Fibroblast of peridontal ligament (primary cell): Measurements from ENCODE around the gene RNH1.
"Not testable (repeated sequence)": the region's sequence is repeated elsewhere in the genome, so short reads cannot be mapped to it uniquely, and the experiment has no call there.

Source experiments
- DNase-seq: peaks from one replicate; pipeline ENCODE4 v3.0.0-alpha.2; 2010; ENCODE audit errors: extremely low read depth

Gene RNH1

GRCh38 chr11:520428-521176 is 13.6 kb upstream of the RNH1 start:
- no peak for DNase-seq

- peak; percentile 91 for DNase-seq
Observed at GRCh38 chr11:518463-519202, 11.6 kb upstream of the RNH1 start.

GRCh38 chr11:516918-517685 is 10.1 kb upstream of the RNH1 start:
- DNase-seq, result not testable (repeated sequence)

GRCh38 chr11:516400-516799 is 9.4 kb upstream of the RNH1 start:
- DNase-seq, result no peak

GRCh38 chr11:515131-515530 is 8.1 kb upstream of the RNH1 start:
- DNase-seq, result no peak

- no peak for DNase-seq
Observed at GRCh38 chr11:514606-515005, 7.6 kb upstream of the RNH1 start.

GRCh38 chr11:512761-513595 is 5.9 kb upstream of the RNH1 start:
- no peak for DNase-seq

GRCh38 chr11:508956-509355 is 1.9 kb upstream of the RNH1 start:
- no peak for DNase-seq

GRCh38 chr11:507727-508515 is 879 bp upstream of the RNH1 start:
- no peak for DNase-seq

- peak; percentile 97 for DNase-seq
Observed at GRCh38 chr11:506238-506994, 626 bp downstream of the RNH1 start.

GRCh38 chr11:504994-505344 is 2.1 kb downstream of the RNH1 start:
- DNase-seq, result no peak

GRCh38 chr11:504053-504993 is 2.7 kb downstream of the RNH1 start:
- DNase-seq, result peak; percentile 66

- peak; percentile 64 for DNase-seq
Observed at GRCh38 chr11:503179-503981, 3.7 kb downstream of the RNH1 start.

GRCh38 chr11:502288-503178 is 4.5 kb downstream of the RNH1 start:
- DNase-seq, result no peak

GRCh38 chr11:501683-502287 is 5.3 kb downstream of the RNH1 start:
- DNase-seq, result no peak

- DNase-seq, result no peak
Observed at GRCh38 chr11:501001-501682, 5.9 kb downstream of the RNH1 start.
